Upper lobe of left lung (tissue), 4 donors: ENCODE measurements around the gene LDLRAD3.

Experiments
- EP300 ChIP-seq, 4 donors: sonication (generic); formaldehyde crosslinking; IDR thresholded peaks; one replicate each; pipeline ENCODE4 v1.5.1; 2017; ENCODE audit warnings: antibody characterized with exemption in 4 of 4, control low read depth in 2 of 4
- POLR2A ChIP-seq, 4 donors: fragments of 450-650 bp; IDR thresholded peaks; one replicate each; pipeline ENCODE4 v1.5.1; 2016 to 2017; ENCODE audit warnings: antibody characterized with exemption in 4 of 4, mild to moderate bottlenecking in 2 of 4
- POLR2AphosphoS5 ChIP-seq, 2 donors: sonication (generic); formaldehyde crosslinking; IDR thresholded peaks; one replicate each; pipeline ENCODE4 v1.5.1; 2017; ENCODE audit warnings: antibody characterized with exemption in 2 of 2
- TF ChIP-seq, protein P1 (sequence below), 6 experiments: fragments of 450-650 bp in 4 of 6; fragments of 200-600 bp in 2 of 6; sonication (generic) in 2 of 6; IDR thresholded peaks; one replicate each; pipeline ENCODE4 v1.5.1; 2016 to 2019; ENCODE audit warnings: antibody characterized with exemption in 6 of 6

DNA sequence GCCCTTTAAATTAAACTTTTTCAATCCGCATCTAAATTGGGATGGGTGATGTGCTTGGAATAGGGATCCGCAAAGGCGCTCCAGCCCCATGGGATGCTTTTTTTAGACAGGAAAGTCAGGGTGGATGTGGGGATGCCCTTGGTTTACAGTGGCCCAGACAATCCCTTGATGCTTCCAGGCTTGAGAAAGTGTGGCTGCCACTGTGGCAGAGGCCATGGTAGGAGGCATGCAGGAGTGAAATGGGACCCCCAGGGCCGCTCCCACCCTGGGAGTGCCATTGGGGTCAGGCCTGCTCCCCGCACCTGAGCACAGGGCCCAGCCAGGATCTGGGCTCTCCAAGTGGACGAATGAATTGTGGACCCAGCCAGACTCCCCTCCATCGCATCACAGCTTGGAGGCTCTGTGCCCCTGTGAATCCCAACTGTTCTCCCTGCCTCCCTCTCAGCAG lies 269.6 kb downstream of the LDLRAD3 start:
- TF ChIP-seq, protein P1, sequence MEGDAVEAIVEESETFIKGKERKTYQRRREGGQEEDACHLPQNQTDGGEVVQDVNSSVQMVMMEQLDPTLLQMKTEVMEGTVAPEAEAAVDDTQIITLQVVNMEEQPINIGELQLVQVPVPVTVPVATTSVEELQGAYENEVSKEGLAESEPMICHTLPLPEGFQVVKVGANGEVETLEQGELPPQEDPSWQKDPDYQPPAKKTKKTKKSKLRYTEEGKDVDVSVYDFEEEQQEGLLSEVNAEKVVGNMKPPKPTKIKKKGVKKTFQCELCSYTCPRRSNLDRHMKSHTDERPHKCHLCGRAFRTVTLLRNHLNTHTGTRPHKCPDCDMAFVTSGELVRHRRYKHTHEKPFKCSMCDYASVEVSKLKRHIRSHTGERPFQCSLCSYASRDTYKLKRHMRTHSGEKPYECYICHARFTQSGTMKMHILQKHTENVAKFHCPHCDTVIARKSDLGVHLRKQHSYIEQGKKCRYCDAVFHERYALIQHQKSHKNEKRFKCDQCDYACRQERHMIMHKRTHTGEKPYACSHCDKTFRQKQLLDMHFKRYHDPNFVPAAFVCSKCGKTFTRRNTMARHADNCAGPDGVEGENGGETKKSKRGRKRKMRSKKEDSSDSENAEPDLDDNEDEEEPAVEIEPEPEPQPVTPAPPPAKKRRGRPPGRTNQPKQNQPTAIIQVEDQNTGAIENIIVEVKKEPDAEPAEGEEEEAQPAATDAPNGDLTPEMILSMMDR (IDR thresholded peaks at IDR 0.05), result no peak
- TF ChIP-seq POLR2A (IDR thresholded peaks at IDR 0.05), result no peak
- no peak for TF ChIP-seq EP300 (IDR thresholded peaks at IDR 0.05)
- TF ChIP-seq POLR2AphosphoS5 (IDR thresholded peaks at IDR 0.05), result no peak
